ENCODE measurements around the gene POU2F2.
"Not testable (repeated sequence)": the region's sequence is repeated elsewhere in the genome, so short reads cannot be mapped to it uniquely, and the experiment has no call there.

POU2F2 gene

GRCh38 chr19:42111384-42111783, 20.9 kb downstream of the POU2F2 start:
- H3K4me3 ChIP-seq (ENCODE audit: low read length): no peak overlapping the region
- no peak for TF ChIP-seq ZNF274 (IDR thresholded peaks at IDR 0.05; ENCODE audit: low read depth, low read length)

DNA sequence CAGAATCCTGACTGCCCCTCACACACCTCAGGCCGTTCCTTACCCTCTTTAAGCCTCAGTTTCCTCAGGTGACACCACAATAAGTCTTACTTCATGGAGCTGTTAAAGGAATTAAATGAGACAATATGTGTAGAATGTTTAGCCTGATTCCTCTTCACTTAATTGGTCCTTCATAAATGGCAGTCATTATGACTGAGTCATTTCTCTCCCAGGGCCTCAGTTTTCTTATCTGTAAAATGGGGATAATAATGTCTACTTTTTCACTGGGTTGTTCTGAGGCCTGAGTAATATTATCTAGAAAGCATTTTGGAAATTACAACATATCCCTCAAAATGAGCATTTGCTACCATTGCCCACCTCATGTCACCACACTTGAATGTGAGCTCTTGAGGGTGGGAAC, 21.6 kb downstream of the POU2F2 start:
- no peak overlapping the region for H3K4me3 ChIP-seq (ENCODE audit: low read length)
- TF ChIP-seq ZNF274 (IDR thresholded peaks at IDR 0.05; ENCODE audit: low read depth, low read length): no peak

DNA sequence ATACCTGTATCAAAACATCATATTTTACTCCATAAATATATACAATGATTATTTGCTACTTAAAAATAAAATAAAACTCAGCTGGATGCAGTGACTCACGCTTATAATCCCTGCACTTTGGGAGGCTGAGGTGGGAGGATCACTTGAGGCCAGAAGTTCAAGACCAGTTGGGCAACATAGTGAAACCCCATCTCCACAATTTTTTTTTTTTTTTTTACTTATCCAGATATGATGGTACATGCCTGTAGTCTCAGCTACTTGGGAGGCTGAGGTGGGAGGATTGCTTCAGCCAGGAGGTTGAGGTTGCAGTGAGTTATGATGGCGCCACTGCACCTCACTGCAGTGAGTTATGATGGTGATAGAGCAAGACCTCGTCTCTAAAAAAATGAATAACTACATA, 22.4 kb downstream of the POU2F2 start:
- TF ChIP-seq ZNF274 (IDR thresholded peaks at IDR 0.05; ENCODE audit: low read depth, low read length): no peak
- no peak overlapping the region for H3K4me3 ChIP-seq (ENCODE audit: low read length)

DNA sequence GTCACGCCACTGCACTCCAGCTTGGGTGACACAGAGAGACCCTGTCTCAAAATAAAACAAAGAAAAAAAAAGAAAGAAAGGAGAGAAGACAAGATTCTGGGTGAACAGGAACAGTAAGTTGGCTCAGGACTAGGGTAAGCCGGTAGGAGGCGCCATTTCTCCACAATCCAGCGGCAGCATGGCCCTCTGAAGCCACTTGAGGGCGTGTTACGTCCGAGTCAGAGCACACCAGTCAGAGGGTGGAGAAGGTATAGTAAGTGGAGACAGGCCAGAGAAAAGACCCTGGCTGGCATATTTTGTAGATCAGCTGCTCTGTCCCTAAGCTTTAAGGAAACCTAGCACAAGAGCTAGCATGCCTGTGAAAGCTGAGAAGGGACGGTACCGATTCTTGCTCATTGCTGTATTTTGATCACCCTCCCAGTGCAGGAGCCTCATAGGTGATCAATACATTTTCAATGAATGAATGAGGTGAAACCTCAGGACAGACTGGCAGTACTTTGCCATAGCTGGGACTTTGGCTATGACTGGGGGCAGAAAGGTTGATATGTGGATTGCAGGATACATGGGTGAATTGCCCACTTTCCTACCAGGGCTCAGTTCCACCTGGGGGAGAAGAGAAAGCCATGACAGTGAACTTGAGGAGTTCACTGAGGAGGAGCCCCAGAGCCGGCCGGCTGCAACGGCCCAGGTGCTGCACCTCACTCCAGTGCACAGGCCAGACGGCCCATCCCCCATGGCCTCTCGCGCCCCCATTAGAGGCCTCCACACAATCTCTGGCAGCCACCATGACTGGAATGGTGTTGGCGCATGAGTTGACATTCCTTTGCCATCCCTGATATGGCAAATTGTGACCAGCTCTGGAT, 23.5 kb downstream of the POU2F2 start:
- TF ChIP-seq ZNF274 (IDR thresholded peaks at IDR 0.05; ENCODE audit: low read depth, low read length): no peak
- H3K4me3 ChIP-seq (ENCODE audit: low read length): no peak overlapping the region

DNA sequence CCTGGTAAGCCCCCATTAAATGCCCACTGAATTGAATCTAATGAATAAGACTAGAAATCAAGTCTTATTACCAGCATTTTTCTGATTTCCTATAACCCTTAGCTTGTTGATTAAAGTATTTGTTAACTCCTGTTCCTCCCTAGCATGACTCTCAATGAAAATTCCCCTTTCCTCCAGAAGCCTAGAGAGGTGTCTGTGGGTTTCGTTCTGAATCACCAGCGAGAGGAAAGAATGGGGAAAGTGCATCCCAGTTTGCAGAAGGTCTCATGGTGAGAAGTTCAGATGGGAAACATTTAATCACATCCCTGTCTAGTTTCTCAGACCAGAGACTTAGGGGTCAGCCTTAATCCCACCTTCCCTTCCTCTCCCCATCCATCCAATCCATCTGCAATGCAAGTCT, 26.9 kb downstream of the POU2F2 start:
- H3K4me3 ChIP-seq (ENCODE audit: low read length): no peak overlapping the region
- TF ChIP-seq ZNF274 (IDR thresholded peaks at IDR 0.05; ENCODE audit: low read depth, low read length): no peak

- TF ChIP-seq ZNF274 (IDR thresholded peaks at IDR 0.05; ENCODE audit: low read depth, low read length): no peak
- H3K4me3 ChIP-seq (ENCODE audit: low read length): no peak overlapping the region
Measured at GRCh38 chr19:42102877-42103276, 29.4 kb downstream of the POU2F2 start.

DNA sequence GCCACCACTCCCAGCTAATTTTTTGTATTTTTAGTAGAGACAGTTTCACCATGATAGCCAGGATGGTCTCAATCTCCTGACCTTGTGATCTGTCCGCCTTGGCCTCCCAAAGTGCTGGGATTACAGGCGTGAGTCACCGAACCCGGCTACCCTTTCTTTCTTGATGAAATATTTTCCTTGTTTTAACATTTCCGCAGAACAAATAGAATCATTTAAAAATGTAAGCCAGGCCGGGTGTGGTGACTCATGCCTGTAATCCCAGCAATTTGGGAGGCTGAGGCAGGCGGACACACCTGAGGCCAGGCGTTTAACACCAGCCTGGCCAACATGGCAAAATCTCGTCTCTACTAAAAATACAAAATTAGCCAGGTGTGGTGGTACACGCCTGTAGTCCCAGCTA, 32.0 kb downstream of the POU2F2 start:
- H3K4me3 ChIP-seq (ENCODE audit: low read length): not testable (repeated sequence)

GRCh38 chr19:42099336-42099925, 32.8 kb downstream of the POU2F2 start:
- no peak for TF ChIP-seq ZNF274 (IDR thresholded peaks at IDR 0.05; ENCODE audit: low read depth, low read length)

GRCh38 chr19:42098781-42099180, 33.5 kb downstream of the POU2F2 start:
- TF ChIP-seq ZNF274 (IDR thresholded peaks at IDR 0.05; ENCODE audit: low read depth, low read length): no peak

More at GRCh38 chr19:42099336-42099925, 32.8 kb downstream of the POU2F2 start:
- H3K4me3 ChIP-seq (ENCODE audit: low read length): no peak overlapping the region

DNA sequence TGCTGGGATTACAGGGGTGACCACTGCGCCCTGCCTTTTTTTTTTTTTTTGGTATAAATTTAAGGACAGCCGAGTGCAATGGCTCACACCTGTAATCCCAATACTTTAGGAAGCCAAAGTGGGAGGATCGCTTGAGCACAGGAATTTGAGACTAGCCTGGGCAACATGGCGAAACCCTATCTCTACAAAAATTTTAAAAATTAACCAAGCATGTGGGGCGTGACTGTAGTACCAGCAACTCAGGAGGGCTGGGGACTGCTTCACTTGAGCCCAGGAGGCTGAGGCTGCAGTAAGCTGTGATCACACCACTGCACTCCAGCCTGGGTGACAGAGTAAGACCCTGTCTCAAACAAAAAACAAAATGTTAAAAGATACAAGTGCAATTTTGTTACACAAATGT, 34.8 kb downstream of the POU2F2 start:
- TF ChIP-seq ZNF274 (IDR thresholded peaks at IDR 0.05; ENCODE audit: low read depth, low read length): no peak

More at GRCh38 chr19:42098781-42099180, 33.5 kb downstream of the POU2F2 start:
- H3K4me3 ChIP-seq (ENCODE audit: low read length): no peak overlapping the region

DNA sequence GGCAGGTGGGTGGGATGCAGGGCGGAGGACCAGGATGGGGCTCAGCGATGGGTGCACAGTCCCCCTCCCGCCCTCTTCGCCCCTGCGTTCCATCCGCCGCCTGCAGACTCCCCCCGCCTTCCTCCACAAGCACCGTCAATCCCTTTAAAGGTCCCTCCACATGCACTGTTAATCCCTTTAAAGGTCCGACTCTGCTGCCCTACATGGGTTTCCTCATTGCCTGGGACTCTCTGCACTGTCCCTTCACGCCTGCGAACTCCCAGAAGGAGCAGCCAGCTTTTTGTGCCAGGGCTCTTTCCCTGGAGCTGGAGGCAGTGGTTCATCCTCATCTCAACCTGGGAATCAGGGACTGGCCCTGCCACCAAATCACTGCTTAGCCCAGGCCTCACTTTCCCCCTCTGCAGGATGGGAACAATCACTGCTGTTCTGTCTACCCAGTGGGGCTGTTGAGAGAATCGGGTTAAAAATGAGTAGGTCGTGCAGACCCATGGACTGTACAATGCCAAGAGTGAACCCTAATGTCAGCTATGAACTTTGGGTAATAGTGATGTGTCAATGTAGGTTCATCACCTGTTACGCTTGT, 35.9 kb downstream of the POU2F2 start:
- no peak overlapping the region for H3K4me3 ChIP-seq (ENCODE audit: low read length)
- TF ChIP-seq ZNF274 (IDR thresholded peaks at IDR 0.05; ENCODE audit: low read depth, low read length): no peak

More for the DNA sequence above, 34.8 kb downstream of the POU2F2 start:
- no peak overlapping the region for H3K4me3 ChIP-seq (ENCODE audit: low read length)

- no peak overlapping the region for H3K4me3 ChIP-seq (ENCODE audit: low read length)
- no peak for TF ChIP-seq ZNF274 (IDR thresholded peaks at IDR 0.05; ENCODE audit: low read depth, low read length)
Measured at GRCh38 chr19:42095814-42096230, 36.4 kb downstream of the POU2F2 start.

- TF ChIP-seq ZNF274 (IDR thresholded peaks at IDR 0.05; ENCODE audit: low read depth, low read length): no peak
- H3K4me3 ChIP-seq (ENCODE audit: low read length): no peak overlapping the region
Measured at GRCh38 chr19:42095142-42095813, 37.0 kb downstream of the POU2F2 start.

- no peak overlapping the region for H3K4me3 ChIP-seq (ENCODE audit: low read length)
- no peak for TF ChIP-seq ZNF274 (IDR thresholded peaks at IDR 0.05; ENCODE audit: low read depth, low read length)
Measured at GRCh38 chr19:42093926-42094325, 38.3 kb downstream of the POU2F2 start.
